GM21423 (cell line): Measurements from ENCODE around the gene STARD9.
"Not testable (repeated sequence)": the region's sequence is repeated elsewhere in the genome, so short reads cannot be mapped to it uniquely, and the experiment has no call there.

Source experiments
- ATAC-seq: cut with Tn5 transposase; IDR thresholded peaks from one replicate; pipeline ENCODE4 v1.9.1; 2021; ENCODE audit warnings: mild to moderate bottlenecking, moderate library complexity; ENCODE audit not compliant: unreplicated experiment

Gene STARD9

GRCh38 chr15:42750306-42750705 is 174.9 kb downstream of the STARD9 start:
- ATAC-seq, result no peak

GRCh38 chr15:42759093-42759492 is 183.7 kb downstream of the STARD9 start:
- ATAC-seq, result no peak

GRCh38 chr15:42760759-42761158 is 185.4 kb downstream of the STARD9 start:
- ATAC-seq, result no peak

- ATAC-seq, result not testable (repeated sequence)
These were observed 186.4 kb downstream of the STARD9 start for GRCh38 chr15:42761813-42762212.

GRCh38 chr15:42764154-42764731 is 188.8 kb downstream of the STARD9 start:
- not testable (repeated sequence) for ATAC-seq

DNA sequence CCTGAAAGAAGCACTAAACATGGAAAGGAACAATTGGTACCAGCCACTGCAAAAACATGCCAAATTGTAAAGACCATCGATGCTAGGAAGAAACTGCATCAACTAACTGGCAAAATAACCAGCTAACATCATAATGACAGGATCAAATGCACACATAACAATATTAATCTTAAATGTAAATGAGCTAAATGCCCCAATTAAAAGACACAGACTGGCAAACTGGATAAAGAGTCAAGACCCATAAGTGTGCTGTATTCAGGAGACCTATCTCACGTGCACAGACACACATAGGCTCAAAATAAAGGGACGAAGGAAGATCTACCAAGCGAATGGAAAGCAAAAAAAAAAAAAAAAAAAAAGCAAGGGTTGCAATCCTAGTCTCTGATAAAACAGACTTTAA is 190.7 kb downstream of the STARD9 start:
- ATAC-seq, result not testable (repeated sequence)
